ENCODE results near the gene DNAJC16. TPM values are rescaled to one million over a fixed set of nuclear protein-coding genes. Genes with fewer than 3 reads are reported as not detected.

The DNAJC16 gene
- total RNA-seq, 1 donor from 2014 or later = 26.3 TPM

DNA sequence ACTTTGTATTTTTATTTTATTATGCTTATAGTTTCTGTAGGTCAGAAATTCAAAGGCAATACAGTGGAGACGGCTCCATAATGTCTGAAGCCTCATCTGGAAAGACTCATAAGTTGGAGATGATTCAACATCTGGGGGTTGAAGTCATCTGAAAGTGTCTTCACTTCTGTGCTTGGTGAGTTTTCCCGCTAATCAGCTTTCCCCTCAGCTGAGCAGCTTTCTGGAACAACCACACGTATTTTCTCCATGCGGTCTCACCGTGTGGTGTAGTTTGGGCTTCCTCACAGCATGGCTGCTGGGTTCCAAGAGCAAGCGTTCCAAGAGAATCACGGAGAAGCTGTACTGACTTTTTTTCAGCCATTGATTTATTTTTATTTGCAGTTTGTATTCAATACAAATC is 83.0 kb downstream of the DNAJC16 start:
- H3K4me3 Mint-ChIP-seq = no peak overlapping the region
- H3K27me3 Mint-ChIP-seq = no peaks in the 10 kb centered on the region
- TF ChIP-seq, protein P1, sequence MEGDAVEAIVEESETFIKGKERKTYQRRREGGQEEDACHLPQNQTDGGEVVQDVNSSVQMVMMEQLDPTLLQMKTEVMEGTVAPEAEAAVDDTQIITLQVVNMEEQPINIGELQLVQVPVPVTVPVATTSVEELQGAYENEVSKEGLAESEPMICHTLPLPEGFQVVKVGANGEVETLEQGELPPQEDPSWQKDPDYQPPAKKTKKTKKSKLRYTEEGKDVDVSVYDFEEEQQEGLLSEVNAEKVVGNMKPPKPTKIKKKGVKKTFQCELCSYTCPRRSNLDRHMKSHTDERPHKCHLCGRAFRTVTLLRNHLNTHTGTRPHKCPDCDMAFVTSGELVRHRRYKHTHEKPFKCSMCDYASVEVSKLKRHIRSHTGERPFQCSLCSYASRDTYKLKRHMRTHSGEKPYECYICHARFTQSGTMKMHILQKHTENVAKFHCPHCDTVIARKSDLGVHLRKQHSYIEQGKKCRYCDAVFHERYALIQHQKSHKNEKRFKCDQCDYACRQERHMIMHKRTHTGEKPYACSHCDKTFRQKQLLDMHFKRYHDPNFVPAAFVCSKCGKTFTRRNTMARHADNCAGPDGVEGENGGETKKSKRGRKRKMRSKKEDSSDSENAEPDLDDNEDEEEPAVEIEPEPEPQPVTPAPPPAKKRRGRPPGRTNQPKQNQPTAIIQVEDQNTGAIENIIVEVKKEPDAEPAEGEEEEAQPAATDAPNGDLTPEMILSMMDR (conservative IDR thresholded peaks at IDR 0.05) = no peak
- H3K9me3 Mint-ChIP-seq = no peaks in the 10 kb centered on the region
- no peak for DNase-seq (ENCODE audit: extremely low spot score, unreplicated experiment)
- H3K27ac Mint-ChIP-seq = no peak overlapping the region
- no peaks in the 10 kb centered on the region for H3K36me3 Mint-ChIP-seq
- H3K4me1 Mint-ChIP-seq (ENCODE audit: unreplicated experiment) = no peaks in the 10 kb centered on the region

DNA sequence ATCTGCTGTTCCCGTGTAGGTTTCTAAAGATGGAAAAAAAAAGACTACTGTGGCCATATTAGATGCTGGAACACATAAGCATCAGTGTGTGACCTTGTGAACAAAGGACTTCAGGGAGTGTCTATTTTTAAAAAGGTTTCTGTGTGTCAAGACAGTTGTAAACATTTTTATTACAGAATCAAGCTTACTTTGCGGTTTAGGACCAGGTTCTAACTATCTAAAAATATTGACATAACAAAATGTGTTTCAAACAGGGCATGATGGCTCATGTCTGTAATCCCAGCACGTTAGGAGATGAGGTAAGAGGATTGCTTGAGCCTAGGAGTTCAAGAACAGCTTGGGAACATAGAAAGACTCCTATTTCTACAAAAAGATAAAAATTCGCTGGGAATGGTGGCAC is 83.5 kb downstream of the DNAJC16 start:
- Mint-ChIP-seq H3K9me3 (no peaks in the 10 kb centered on the region), H3K27ac (no peak overlapping the region), H3K4me1 (ENCODE audit: unreplicated experiment) (no peaks in the 10 kb centered on the region), H3K27me3 (no peaks in the 10 kb centered on the region), H3K4me3 (no peak overlapping the region), H3K36me3 (no peaks in the 10 kb centered on the region)
- TF ChIP-seq, protein P1 (conservative IDR thresholded peaks at IDR 0.05) = no peak
- DNase-seq (ENCODE audit: extremely low spot score, unreplicated experiment) = no peak

DNA sequence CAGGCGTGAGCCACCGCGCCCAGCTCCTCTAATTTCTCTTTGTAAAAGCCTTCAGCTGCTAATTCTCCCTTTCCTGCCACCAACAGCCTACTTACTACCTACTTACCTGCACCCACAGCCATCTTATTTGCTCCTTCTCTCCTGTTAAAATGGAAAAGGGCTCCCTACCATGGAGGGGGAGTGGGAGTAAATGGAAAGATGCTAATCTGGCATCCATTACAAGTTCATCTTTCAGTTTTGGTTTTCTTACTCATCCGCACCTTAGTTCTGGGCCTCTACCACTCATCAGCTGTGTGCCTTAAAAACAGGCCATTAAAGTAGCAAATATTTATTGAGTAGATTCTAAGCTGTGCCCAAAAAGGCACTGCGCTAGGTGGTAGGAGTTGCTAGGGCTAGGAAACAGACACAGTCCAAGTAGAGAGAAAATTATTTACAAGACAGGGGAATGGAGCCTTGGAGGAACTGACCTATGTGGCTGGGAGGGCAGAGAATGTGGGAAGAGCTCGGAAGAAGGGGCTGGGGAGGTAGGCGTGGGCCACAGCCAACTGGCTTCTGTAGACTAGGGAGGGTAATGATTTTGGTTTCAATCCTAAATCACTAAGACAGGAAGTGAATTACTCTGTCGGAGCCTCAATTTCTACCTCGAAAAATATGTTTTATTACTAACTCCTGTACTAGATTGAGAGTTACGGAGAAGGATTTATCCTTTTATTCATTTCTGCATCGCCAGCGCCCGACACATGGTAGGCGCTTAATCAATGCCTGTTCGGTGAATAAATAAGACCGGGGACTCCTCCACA is 89.9 kb downstream of the DNAJC16 start:
- H3K27me3 Mint-ChIP-seq = no peaks in the 10 kb centered on the region
- no peak for DNase-seq (ENCODE audit: extremely low spot score, unreplicated experiment)
- H3K4me3 Mint-ChIP-seq = peak overlapping the region; percentile 97
- no peaks in the 10 kb centered on the region for H3K36me3 Mint-ChIP-seq
- TF ChIP-seq, protein P1 (conservative IDR thresholded peaks at IDR 0.05) = no peak
- peak overlapping the region; percentile 97 for H3K27ac Mint-ChIP-seq
- peaks cover 22% of the 10 kb centered on the region for H3K4me1 Mint-ChIP-seq (ENCODE audit: unreplicated experiment)
- no peaks in the 10 kb centered on the region for H3K9me3 Mint-ChIP-seq

DNA sequence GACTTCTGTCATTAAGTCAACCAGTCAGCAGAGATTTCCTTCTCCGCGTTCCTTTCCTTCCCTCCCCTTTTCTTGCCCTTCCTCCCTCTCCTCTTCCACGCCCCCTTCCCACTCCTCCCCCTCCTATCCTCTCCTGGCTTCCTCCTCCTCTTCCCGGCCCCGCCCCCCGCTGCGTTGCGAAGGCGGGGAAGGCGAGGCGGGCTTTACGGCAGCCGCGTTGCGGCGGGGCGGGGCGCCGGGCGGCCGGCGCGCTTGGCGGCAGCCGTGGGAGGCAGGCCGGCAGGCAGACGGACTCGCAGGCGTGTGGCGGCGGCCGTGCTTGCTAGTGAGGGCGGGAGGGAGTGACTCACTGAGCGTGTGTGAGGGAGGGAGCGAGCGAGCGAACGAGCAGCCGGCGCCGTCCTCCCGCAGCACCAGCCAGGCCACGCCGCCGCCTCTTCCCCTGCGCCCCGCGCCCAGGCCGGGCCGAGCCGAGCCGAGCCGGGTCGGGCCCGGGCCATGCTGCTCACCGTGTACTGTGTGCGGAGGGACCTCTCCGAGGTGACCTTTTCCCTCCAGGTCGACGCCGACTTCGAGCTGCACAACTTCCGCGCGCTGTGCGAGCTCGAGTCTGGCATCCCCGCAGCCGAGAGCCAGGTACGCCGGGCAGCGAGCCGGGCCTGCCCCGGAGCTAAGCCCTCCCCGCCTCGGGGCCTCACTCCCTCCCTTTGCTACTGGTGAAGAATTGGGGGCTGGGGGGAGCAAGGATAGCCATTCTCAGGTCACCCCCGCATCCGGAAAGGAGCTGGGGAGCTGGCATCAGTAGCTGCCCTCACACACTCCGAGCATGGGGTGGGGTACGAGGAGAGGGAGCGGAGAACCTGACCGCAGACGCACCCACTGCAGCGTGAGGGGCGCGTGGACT is 90.8 kb downstream of the DNAJC16 start, which contains the start of gene DDI2:
DDI2 (plus strand) TSS at position 286 of the 904 bp plus-strand sequence; CDS start at position 499, 213 bp downstream.
- no peaks in the 10 kb centered on the region for H3K9me3 Mint-ChIP-seq
- H3K27ac Mint-ChIP-seq = peak within 1 kb of the TSS; percentile 97

DNA sequence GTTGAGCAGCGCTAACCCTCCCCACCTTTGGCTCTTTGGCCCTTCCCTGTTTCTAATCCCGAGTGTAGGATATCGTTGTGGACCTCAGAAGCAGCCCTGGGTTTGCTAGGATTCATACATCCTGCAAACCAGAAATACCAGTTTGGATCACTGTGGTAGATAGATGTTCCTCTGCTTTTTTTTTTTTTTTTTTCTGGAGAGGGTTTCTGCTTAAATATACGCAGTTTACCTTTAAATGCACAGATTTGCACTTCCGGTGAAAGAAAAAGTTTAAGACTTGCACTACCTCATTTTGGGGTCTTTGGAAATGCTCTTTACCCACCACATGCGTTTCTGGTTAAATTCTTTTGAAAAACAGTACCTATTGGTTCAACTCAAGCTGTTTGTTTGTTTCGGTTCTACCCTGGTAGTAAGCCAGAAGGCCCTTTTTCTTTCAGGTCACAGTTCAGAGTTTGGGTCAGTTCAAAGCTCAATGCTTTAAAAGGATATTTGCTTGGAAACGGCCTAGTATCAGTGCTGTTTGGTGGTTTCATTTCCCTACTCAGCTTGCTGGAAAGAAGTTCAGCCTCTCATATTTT is 91.5 kb downstream of the DNAJC16 start:
- peak overlapping the region; percentile 97 for H3K4me3 Mint-ChIP-seq
- H3K9me3 Mint-ChIP-seq = no peaks in the 10 kb centered on the region
- H3K27ac Mint-ChIP-seq = peak overlapping the region; percentile 97
- H3K36me3 Mint-ChIP-seq = no peaks in the 10 kb centered on the region
- TF ChIP-seq, protein P1 (conservative IDR thresholded peaks at IDR 0.05) = no peak
- peaks cover 26% of the 10 kb centered on the region for H3K4me1 Mint-ChIP-seq (ENCODE audit: unreplicated experiment)
- no peaks in the 10 kb centered on the region for H3K27me3 Mint-ChIP-seq
- no peak for DNase-seq (ENCODE audit: extremely low spot score, unreplicated experiment)

More for the DNA sequence above, 90.8 kb downstream of the DNAJC16 start, which contains the start of gene DDI2:
- Mint-ChIP-seq H3K4me1 (ENCODE audit: unreplicated experiment) (peaks cover 22% of the 10 kb centered on the region), H3K4me3 (peak within 1 kb of the TSS; percentile 97), H3K36me3 (no peaks in the 10 kb centered on the region), H3K27me3 (no peaks in the 10 kb centered on the region)
- DNase-seq (ENCODE audit: extremely low spot score, unreplicated experiment) = peak; percentile 98
- TF ChIP-seq, protein P1 (conservative IDR thresholded peaks at IDR 0.05) = no peak

Measured in type B pancreatic cell (in vitro differentiated cells).